GM23248 (cell line): ENCODE results near the gene DNMT1. TPM values are rescaled to one million over a fixed set of nuclear protein-coding genes. Genes with fewer than 3 reads are reported as not detected.

Experiments used
- DNase-seq: peaks from one replicate; pipeline ENCODE4 v3.0.0-alpha.2; 2015
- H2AFZ ChIP-seq: fragments of 200-600 bp; sonication (generic); 2 replicates; pipeline ENCODE4 v1.6.1; 2016; ENCODE audit warnings: antibody characterized with exemption
- H3F3A ChIP-seq: fragments of 200-600 bp; sonication (generic); 2 replicates; pipeline ENCODE4 v1.6.1; 2016; ENCODE audit warnings: mild to moderate bottlenecking, antibody characterized with exemption, mixed run types; ENCODE audit not compliant: insufficient read depth
- H3K27ac ChIP-seq: fragments of 200-600 bp; sonication (generic); 2 replicates; pipeline ENCODE4 v1.5.1; 2016; ENCODE audit warnings: mild to moderate bottlenecking
- H3K27me3 ChIP-seq: fragments of 200-600 bp; sonication (generic); replicated peaks from 2 replicates; pipeline ENCODE4 v1.6.1; 2016; ENCODE audit warnings: mild to moderate bottlenecking; ENCODE audit not compliant: insufficient read depth
- H3K36me3 ChIP-seq: fragments of 200-600 bp; sonication (generic); 2 replicates; pipeline ENCODE4 v1.6.1; 2016; ENCODE audit warnings: low read depth, mild to moderate bottlenecking
- H3K4me1 ChIP-seq: fragments of 200-600 bp; sonication (generic); 2 replicates; pipeline ENCODE4 v1.6.1; 2016; ENCODE audit warnings: mild to moderate bottlenecking; ENCODE audit not compliant: insufficient read depth
- H3K4me2 ChIP-seq: fragments of 200-600 bp; sonication (generic); one replicate; pipeline ENCODE4 v1.6.1; 2016; ENCODE audit warnings: mild to moderate bottlenecking; ENCODE audit not compliant: unreplicated experiment
- H3K4me3 ChIP-seq: fragments of 200-600 bp; sonication (generic); 2 replicates; pipeline ENCODE4 v1.5.1; 2016; ENCODE audit warnings: mild to moderate bottlenecking
- H3K79me2 ChIP-seq: fragments of 200-600 bp; sonication (generic); 2 replicates; pipeline ENCODE4 v1.6.1; 2016; ENCODE audit warnings: mild to moderate bottlenecking; ENCODE audit not compliant: insufficient read depth
- H3K9ac ChIP-seq: fragments of 200-600 bp; sonication (generic); 2 replicates; pipeline ENCODE4 v1.6.1; 2016; ENCODE audit warnings: mild to moderate bottlenecking
- H3K9me2 ChIP-seq: fragments of 200-600 bp; sonication (generic); 2 replicates; pipeline ENCODE4 v1.6.1; 2016; ENCODE audit warnings: mixed run types, mild to moderate bottlenecking, moderate library complexity; ENCODE audit not compliant: insufficient read depth
- H3K9me3 ChIP-seq: fragments of 200-600 bp; sonication (generic); one replicate; pipeline ENCODE4 v1.6.1; 2017; ENCODE audit warnings: low read depth
- H4K20me1 ChIP-seq: fragments of 200-600 bp; sonication (generic); 2 replicates; pipeline ENCODE4 v1.6.0; 2016; ENCODE audit not compliant: insufficient read depth
- EZH2 ChIP-seq: fragments of 200-600 bp; sonication (generic); IDR thresholded peaks from 2 replicates; pipeline ENCODE4 v1.6.1; 2018; ENCODE audit warnings: antibody characterized with exemption, mild to moderate bottlenecking; ENCODE audit not compliant: insufficient read depth, poor library complexity, severe bottlenecking
- EZH2phosphoT487 ChIP-seq: fragments of 200-600 bp; sonication (generic); IDR thresholded peaks from 2 replicates; pipeline ENCODE4 v1.6.1; 2018; ENCODE audit warnings: antibody characterized with exemption, moderate library complexity, mild to moderate bottlenecking, low read depth; ENCODE audit not compliant: insufficient read depth
- WGBS, 2 experiments: methylation state at CpG; one replicate each; pipeline ENCODE4 v1.1.6; 2015 to 2017; ENCODE audit warnings: low lambda C conversion rate in 2 of 2, low coverage in 1 of 2; ENCODE audit errors: missing lambda C conversion rate in 2 of 2; 5-methylcytosine and 5-hydroxymethylcytosine counted together
- in situ Hi-C: fragments of 300-500 bp; cut with MboI; formaldehyde crosslinking; loops from 2 replicates; pipeline ENCODE4 v1.15.0; 2020
- polyA plus RNA-seq: library from polyadenylated mRNA; unstranded; fragments of >200 nt; fragmentation: Nextera tagmentation; extraction: Ambion mirVana; gene quantifications from 2 replicates; pipeline ENCODE4 v1.2.1, GENCODE V29; 2016
- total RNA-seq: library from RNA; depleted of rRNA; stranded (reverse); fragments of >200 nt; shearing (Covaris generic); gene quantifications from 2 replicates; pipeline ENCODE4 v1.2.3, GENCODE V29; 2014

The DNMT1 gene
- total and polyA plus RNA-seq, 2 experiments from 2014 or later, result 57.5 to 101 TPM

DNA sequence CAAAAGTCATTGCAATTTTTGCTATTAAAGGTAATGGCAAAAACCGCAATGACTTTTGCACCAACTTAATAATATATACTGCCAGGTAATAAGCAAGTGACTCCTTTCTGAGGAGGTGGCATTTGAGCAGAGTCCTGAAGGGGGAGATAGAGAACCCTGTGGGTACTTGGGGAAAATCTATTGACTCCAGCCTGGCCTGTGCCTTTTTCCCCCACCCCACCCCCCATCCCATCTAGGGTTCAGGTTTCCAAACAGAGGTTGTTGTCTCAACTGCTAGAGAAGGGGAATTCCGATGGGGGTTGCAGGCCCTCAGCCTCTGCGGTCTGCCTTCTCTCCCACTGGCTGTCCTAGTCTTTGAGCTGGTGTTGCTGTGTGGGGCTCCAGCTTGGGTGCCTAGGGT, 24.9 kb upstream of the DNMT1 start:
- in situ Hi-C loops, result no loop called here
- Histone ChIP-seq H3F3A (no peaks in the 10 kb centered on the region), H4K20me1 (no peaks in the 10 kb centered on the region), H3K4me3 (no peak overlapping the region), H3K4me2 (no peak overlapping the region), H2AFZ (no peak overlapping the region), H3K79me2 (peaks cover 39% of the 10 kb centered on the region), H3K27ac (no peak overlapping the region), H3K4me1 (peaks cover 4% of the 10 kb centered on the region; the same call in 1 of the 2 replicates), H3K9ac (no peak overlapping the region), H3K9me2 (no peaks in the 10 kb centered on the region), H3K36me3 (no peaks in the 10 kb centered on the region), H3K27me3 (no peaks in the 10 kb centered on the region), H3K9me3 (no peaks in the 10 kb centered on the region)
- DNase-seq, result peak; percentile 54
- WGBS, 2 experiments, result 21 to 28% methylated on average over 3 of the region's 3 CpGs
- no peak for TF ChIP-seq EZH2phosphoT487
- TF ChIP-seq EZH2, result no peak

- Histone ChIP-seq H3K27ac (no peak overlapping the region), H3K9me3 (no peaks in the 10 kb centered on the region), H3K4me2 (no peak overlapping the region), H2AFZ (no peak overlapping the region), H3K9me2 (no peaks in the 10 kb centered on the region), H3K36me3 (no peaks in the 10 kb centered on the region), H3K4me3 (no peak overlapping the region), H4K20me1 (no peaks in the 10 kb centered on the region), H3K79me2 (peaks cover 15% of the 10 kb centered on the region), H3K9ac (no peak overlapping the region), H3K4me1 (peaks cover 6% of the 10 kb centered on the region; the same call in 1 of the 2 replicates), H3F3A (no peaks in the 10 kb centered on the region), H3K27me3 (no peaks in the 10 kb centered on the region)
- no peak for TF ChIP-seq EZH2phosphoT487
- TF ChIP-seq EZH2, result no peak
- in situ Hi-C loops, result no loop called here
- 82 to 84% methylated on average over 9 of the region's 9 CpGs for WGBS, 2 experiments
- DNase-seq, result no peak
Observed at GRCh38 chr19:10217085-10217484, 22.3 kb upstream of the DNMT1 start.

- no peak overlapping the region for H3K9ac ChIP-seq
- peaks cover 6% of the 10 kb centered on the region; the same call in 1 of the 2 replicates for H3K4me1 ChIP-seq
- H2AFZ ChIP-seq, result no peak overlapping the region
- no peaks in the 10 kb centered on the region for H3K27me3 ChIP-seq
- H3K27ac ChIP-seq, result 0 out of 2 replicates have a peak overlapping the region, but pooled peaks have one; percentile 24
- TF ChIP-seq EZH2phosphoT487 (no peak), EZH2 (no peak)
- DNase-seq, result peak; percentile 79
- no peaks in the 10 kb centered on the region for H4K20me1 ChIP-seq
- no peaks in the 10 kb centered on the region for H3K9me3 ChIP-seq
- H3K4me2 ChIP-seq, result no peak overlapping the region
- H3K79me2 ChIP-seq, result no peaks in the 10 kb centered on the region
- no peaks in the 10 kb centered on the region for H3K9me2 ChIP-seq
- H3F3A ChIP-seq, result no peaks in the 10 kb centered on the region
- no peaks in the 10 kb centered on the region for H3K36me3 ChIP-seq
- in situ Hi-C loops, result no loop called here
- whole genome bisulfite sequencing, 2 experiments, result 57 to 58% methylated on average over 5 of the region's 5 CpGs
- no peak overlapping the region for H3K4me3 ChIP-seq
Observed at GRCh38 chr19:10214784-10215183, 20.0 kb upstream of the DNMT1 start.

- no peaks in the 10 kb centered on the region for H3K9me2 ChIP-seq
- H3K79me2 ChIP-seq, result no peaks in the 10 kb centered on the region
- in situ Hi-C loops, result no loop called here
- TF ChIP-seq EZH2, result no peak
- no peak for TF ChIP-seq EZH2phosphoT487
- H3K4me1 ChIP-seq, result peaks cover 6% of the 10 kb centered on the region; the same call in 1 of the 2 replicates
- no peak overlapping the region for H3K9ac ChIP-seq
- no peak overlapping the region for H3K27ac ChIP-seq
- H2AFZ ChIP-seq, result no peak overlapping the region
- WGBS, 2 experiments, result 92 to 95% methylated on average over 6 of the region's 6 CpGs
- H3K4me3 ChIP-seq, result no peak overlapping the region
- DNase-seq, result no peak
- H3K27me3 ChIP-seq, result no peaks in the 10 kb centered on the region
- H3F3A ChIP-seq, result no peaks in the 10 kb centered on the region
- no peaks in the 10 kb centered on the region for H4K20me1 ChIP-seq
- no peaks in the 10 kb centered on the region for H3K36me3 ChIP-seq
- H3K9me3 ChIP-seq, result no peaks in the 10 kb centered on the region
- H3K4me2 ChIP-seq, result no peak overlapping the region
Observed at GRCh38 chr19:10211691-10212090, 16.9 kb upstream of the DNMT1 start.

- Histone ChIP-seq H2AFZ (no peak overlapping the region), H3K4me1 (peaks cover 10% of the 10 kb centered on the region), H3K36me3 (no peaks in the 10 kb centered on the region), H3K9me3 (no peaks in the 10 kb centered on the region), H3K27me3 (no peaks in the 10 kb centered on the region), H3K4me3 (no peak overlapping the region), H3K9me2 (no peaks in the 10 kb centered on the region), H3K9ac (no peak overlapping the region), H3K4me2 (no peak overlapping the region), H3F3A (no peaks in the 10 kb centered on the region), H4K20me1 (no peaks in the 10 kb centered on the region), H3K79me2 (no peaks in the 10 kb centered on the region), H3K27ac (no peak overlapping the region)
- in situ Hi-C loops, result no loop called here
- WGBS, 2 experiments, result 76 to 82% methylated on average over 4 of the region's 4 CpGs
- no peak for DNase-seq
- no peak for TF ChIP-seq EZH2
- no peak for TF ChIP-seq EZH2phosphoT487
Observed at GRCh38 chr19:10211061-10211460, 16.3 kb upstream of the DNMT1 start.
